Chondrocyte (in vitro differentiated cells): ENCODE results near the gene TRAF3IP3. TPM values are rescaled to one million over a fixed set of nuclear protein-coding genes. Genes with fewer than 3 reads are reported as not detected.

Experiments used
- DNase-seq: peaks from one replicate; pipeline ENCODE4 v3.0.0; 2021; ENCODE audit warnings: mixed read lengths, low spot score
- H3K27ac Mint-ChIP-seq: one replicate; pipeline ENCODE4 v1.8.0; 2021; ENCODE audit warnings: mild to moderate bottlenecking, moderate library complexity, mixed read lengths; ENCODE audit not compliant: unreplicated experiment
- H3K27me3 Mint-ChIP-seq: 2 replicates; pipeline ENCODE4 v1.8.0; 2021; ENCODE audit warnings: low read depth, mixed read lengths
- H3K36me3 Mint-ChIP-seq: 2 replicates; pipeline ENCODE4 v1.8.0; 2021; ENCODE audit warnings: low read depth, mixed read lengths
- H3K4me1 Mint-ChIP-seq: 2 replicates; pipeline ENCODE4 v1.8.0; 2021; ENCODE audit warnings: low read depth, mild to moderate bottlenecking, mixed read lengths
- H3K4me3 Mint-ChIP-seq: one replicate; pipeline ENCODE4 v1.8.0; 2021; ENCODE audit warnings: mild to moderate bottlenecking, moderate library complexity, mixed read lengths; ENCODE audit not compliant: unreplicated experiment
- H3K9me3 Mint-ChIP-seq: 2 replicates; pipeline ENCODE4 v1.8.0; 2021; ENCODE audit warnings: low read depth, mixed read lengths
- CTCF ChIP-seq: fragments of 200-600 bp; sonication (generic); IDR thresholded peaks from 2 replicates; pipeline ENCODE4 v1.5.0; 2021; ENCODE audit warnings: antibody characterized with exemption, mild to moderate bottlenecking, moderate library complexity
- total RNA-seq: library from RNA; stranded (reverse); gene quantifications from 3 replicates; pipeline ENCODE4 v1.2.1, GENCODE V29; 2021

Gene TRAF3IP3
- total RNA-seq, 1 donor from 2014 or later = not detected

DNA sequence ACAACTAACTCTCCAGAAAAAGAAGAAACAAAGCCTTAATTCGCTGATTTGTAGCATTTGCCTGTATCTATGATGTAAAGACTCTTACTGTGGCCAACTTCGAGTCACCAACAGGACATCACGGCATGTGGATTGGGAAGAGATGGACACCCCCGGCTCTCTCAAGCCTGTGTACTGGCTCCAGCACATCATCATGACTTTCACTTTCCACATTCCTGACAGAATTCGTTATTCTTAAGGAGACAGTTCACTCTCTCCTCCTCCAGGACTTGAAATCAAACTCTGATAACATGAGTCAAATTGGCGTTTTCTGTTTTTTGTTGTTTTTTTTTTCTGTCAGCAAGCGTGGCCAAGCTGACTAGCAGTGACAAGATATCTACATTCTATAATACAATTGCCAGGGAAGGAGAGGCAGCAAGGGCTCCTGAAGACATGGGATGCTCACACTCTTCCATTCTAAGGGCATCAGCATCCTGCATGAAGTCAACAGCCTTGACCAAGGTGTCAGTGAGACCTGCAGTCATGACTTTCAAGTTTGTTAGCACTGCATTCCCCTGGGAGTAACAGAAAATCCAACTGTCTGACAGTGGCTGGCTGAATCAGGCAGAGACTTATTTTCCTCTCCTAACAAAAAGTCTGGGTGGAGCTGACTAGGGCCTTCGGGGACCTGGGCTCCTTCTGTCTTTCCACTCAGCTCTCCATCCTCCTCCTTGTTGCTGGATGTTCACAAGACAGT is 13.3 kb upstream of the TRAF3IP3 start:
- Mint-ChIP-seq H3K4me3 (no peak overlapping the region), H3K27ac (peak overlapping the region; percentile 56), H3K9me3 (no peaks in the 10 kb centered on the region), H3K4me1 (peaks cover 14% of the 10 kb centered on the region), H3K27me3 (peaks cover 19% of the 10 kb centered on the region), H3K36me3 (no peaks in the 10 kb centered on the region)
- no peak for TF ChIP-seq CTCF
- no peak for DNase-seq

- no peak for TF ChIP-seq CTCF
- no peak overlapping the region for H3K27ac Mint-ChIP-seq
- peaks cover 19% of the 10 kb centered on the region for H3K4me1 Mint-ChIP-seq
- no peaks in the 10 kb centered on the region for H3K36me3 Mint-ChIP-seq
- DNase-seq = no peak
- H3K9me3 Mint-ChIP-seq = no peaks in the 10 kb centered on the region
- no peak overlapping the region for H3K4me3 Mint-ChIP-seq
- peaks cover 16% of the 10 kb centered on the region for H3K27me3 Mint-ChIP-seq
Measured at GRCh38 chr1:209743145-209743482, 12.7 kb upstream of the TRAF3IP3 start.

DNA sequence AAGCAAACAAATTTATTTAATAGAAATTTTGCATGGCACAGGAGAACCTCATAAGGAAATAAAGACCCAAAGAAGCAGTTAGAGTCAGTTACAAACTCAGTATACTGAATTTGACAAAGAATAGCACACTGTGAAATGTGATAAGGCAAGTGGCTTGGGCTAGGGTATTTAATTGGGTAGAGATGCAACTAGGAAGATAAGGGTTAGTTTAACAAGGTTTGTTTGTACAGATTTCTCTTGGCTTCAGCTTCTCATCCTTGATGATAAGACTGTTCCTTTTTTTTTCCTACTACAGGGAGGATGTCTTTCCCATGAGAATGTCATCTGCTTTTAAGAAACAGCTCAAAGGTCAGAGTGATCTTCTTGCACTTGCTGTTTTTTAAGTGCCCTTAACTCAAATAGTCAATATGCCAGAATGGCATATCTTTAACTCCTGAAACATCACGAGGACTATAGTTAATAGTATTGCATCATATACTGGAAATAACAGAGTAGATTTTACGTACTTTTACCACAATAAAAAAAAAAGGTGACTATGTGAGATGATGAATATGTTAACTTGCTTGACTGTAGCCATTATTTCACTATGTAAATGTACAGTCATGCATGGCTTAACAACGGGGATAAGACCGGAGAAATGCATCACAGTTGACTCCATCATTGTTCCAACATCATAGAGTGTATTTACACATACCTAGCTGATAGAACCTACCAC is 9.2 kb upstream of the TRAF3IP3 start:
- Mint-ChIP-seq H3K9me3 (no peaks in the 10 kb centered on the region), H3K4me3 (no peak overlapping the region), H3K36me3 (no peaks in the 10 kb centered on the region), H3K27me3 (peaks cover 20% of the 10 kb centered on the region), H3K27ac (no peak overlapping the region), H3K4me1 (peaks cover 22% of the 10 kb centered on the region)
- no peak for TF ChIP-seq CTCF
- DNase-seq = no peak

DNA sequence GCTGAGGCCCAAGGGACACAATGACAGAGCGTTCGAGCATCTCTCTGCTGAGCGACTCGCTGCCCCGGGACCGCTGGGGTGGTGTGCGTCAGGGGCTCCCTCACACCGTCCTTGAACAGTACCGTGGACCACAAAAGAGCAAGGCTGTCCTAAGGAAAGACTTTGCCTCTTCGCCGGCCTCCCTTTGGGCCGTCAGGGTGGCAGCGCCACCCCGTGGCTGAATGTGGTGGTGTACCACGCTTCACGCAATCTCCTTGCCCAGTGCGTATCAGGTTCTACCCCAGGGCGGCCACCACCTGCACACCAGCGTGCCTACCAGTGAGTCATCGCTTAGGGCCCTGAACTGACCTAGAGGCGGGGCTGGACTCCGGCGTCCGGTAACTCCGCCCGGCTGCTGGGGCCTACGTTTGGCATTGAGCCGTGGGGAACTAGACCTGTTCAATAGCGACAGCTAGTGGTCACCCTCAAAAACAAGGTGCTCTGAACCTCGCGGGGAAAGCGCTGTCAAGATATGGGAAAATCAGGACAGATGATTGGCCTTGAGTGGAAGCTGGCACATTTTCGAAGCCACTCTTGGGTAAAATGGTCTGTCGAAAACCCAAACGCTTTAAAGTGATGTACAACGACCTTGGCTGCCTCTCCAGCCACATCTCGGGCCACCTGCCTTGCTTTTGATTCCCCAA is 8.1 kb upstream of the TRAF3IP3 start:
- peak; percentile 93 for TF ChIP-seq CTCF
- Mint-ChIP-seq H3K36me3 (no peaks in the 10 kb centered on the region), H3K27ac (no peak overlapping the region), H3K9me3 (no peaks in the 10 kb centered on the region), H3K4me1 (peaks cover 17% of the 10 kb centered on the region), H3K4me3 (peak overlapping the region; percentile 57), H3K27me3 (peaks cover 28% of the 10 kb centered on the region)
- peak; percentile 95 for DNase-seq

DNA sequence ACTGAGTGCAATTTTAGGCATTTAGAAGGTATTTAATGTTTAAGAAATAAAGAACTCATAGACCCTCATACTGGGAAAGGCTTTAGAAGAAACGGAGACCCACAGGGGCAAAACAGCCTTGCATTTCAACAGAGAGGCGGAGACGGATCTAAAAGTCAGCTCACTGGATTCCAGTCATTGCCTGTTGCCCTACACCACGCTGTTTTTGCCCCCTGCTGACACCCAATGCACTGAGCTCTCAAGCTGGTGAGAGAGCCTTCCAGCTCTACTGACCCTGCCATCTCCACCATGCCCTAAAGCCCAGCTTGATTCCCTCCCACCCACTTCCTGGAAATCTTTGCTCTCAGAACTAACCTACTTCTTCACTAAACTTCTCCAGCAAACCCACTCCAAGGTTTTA is 7.2 kb upstream of the TRAF3IP3 start:
- H3K27ac Mint-ChIP-seq = no peak overlapping the region
- H3K36me3 Mint-ChIP-seq = no peaks in the 10 kb centered on the region

More for the DNA sequence above, 7.2 kb upstream of the TRAF3IP3 start:
- peaks cover 30% of the 10 kb centered on the region for H3K27me3 Mint-ChIP-seq
- no peak for TF ChIP-seq CTCF
- DNase-seq = no peak
- H3K4me1 Mint-ChIP-seq = peaks cover 9% of the 10 kb centered on the region
- H3K9me3 Mint-ChIP-seq = no peaks in the 10 kb centered on the region
- H3K4me3 Mint-ChIP-seq = no peak overlapping the region
